ENCODE data around the gene PASK. TPM values are rescaled to one million over a fixed set of nuclear protein-coding genes. Genes with fewer than 3 reads are reported as not detected.

Gene PASK
- total and polyA plus RNA-seq, 9 of the 15 experiments (the other 6 are each of a cell fraction or from before 2014, with no cell fraction given), result 1.5 to 30.3 (median 9.9) TPM

GRCh38 chr2:241114836-241115235 is 34.4 kb downstream of the PASK start:
- intact Hi-C loops (cut with micrococcal nuclease) (no loop called here), in situ Hi-C loops (cut with MboI) (no loop called here)
- Histone ChIP-seq H3K79me2 (ENCODE audit: control insufficient read depth, insufficient read depth, low read length) (no peaks in the 10 kb centered on the region), H3K4me3 (no peak overlapping the region), H3K27me3 (ENCODE audit: control insufficient read depth in 2 of 2, insufficient read depth in 2 of 2, low read length in 2 of 2) (no peaks in the 10 kb centered on the region), H2AFZ (ENCODE audit: low read depth, low read length) (no peak overlapping the region), H3K9me3 (replicated peaks; ENCODE audit: control insufficient read depth, insufficient read depth, low read depth, low read length) (no peaks in the 10 kb centered on the region), H3K9ac (ENCODE audit: insufficient read depth in 1 of 2, low read depth in 2 of 2, low read length in 2 of 2) (no peak overlapping the region), H3K27ac (ENCODE audit: extremely low read depth, low read depth, low read length) (no peak overlapping the region), H3K36me3 (ENCODE audit: control insufficient read depth, insufficient read depth, low read length) (peaks cover 6% of the 10 kb centered on the region; the same call in 1 of the 3 replicates), H4K20me1 (replicated peaks; ENCODE audit: control insufficient read depth, insufficient read depth, low read length) (no peaks in the 10 kb centered on the region), H3K4me1 (replicated peaks in 1 of 2; ENCODE audit: control insufficient read depth in 2 of 2, insufficient read depth in 2 of 2, low read length in 2 of 2) (no peaks in the 10 kb centered on the region), H3K9me1 (ENCODE audit: control insufficient read depth, insufficient read depth, low read length) (no peaks in the 10 kb centered on the region), H3K4me2 (ENCODE audit: insufficient read depth, low read length) (no peak overlapping the region)
- CTCF ChIA-PET (ENCODE audit: low intra/inter-chr PET ratio), result no interaction called here
- ATAC-seq, result no peak
- FAIRE-seq, result no peak
- POLR2A ChIA-PET, result interaction anchor here (1.3 kb wide), 1 partner anchor 13 kb away, joined by 5 read pairs; the partner anchor contains the start of gene MTERF4
- WGBS (ENCODE audit: insufficient coverage, low coverage, missing lambda C conversion rate), result 95% methylated on average over 6 of the region's 11 CpGs
- TF ChIP-seq, protein P1, sequence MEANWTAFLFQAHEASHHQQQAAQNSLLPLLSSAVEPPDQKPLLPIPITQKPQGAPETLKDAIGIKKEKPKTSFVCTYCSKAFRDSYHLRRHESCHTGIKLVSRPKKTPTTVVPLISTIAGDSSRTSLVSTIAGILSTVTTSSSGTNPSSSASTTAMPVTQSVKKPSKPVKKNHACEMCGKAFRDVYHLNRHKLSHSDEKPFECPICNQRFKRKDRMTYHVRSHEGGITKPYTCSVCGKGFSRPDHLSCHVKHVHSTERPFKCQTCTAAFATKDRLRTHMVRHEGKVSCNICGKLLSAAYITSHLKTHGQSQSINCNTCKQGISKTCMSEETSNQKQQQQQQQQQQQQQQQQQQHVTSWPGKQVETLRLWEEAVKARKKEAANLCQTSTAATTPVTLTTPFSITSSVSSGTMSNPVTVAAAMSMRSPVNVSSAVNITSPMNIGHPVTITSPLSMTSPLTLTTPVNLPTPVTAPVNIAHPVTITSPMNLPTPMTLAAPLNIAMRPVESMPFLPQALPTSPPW (CRISPR knock-in tag; IDR thresholded peaks at IDR 0.05), result no peak
- TF ChIP-seq CHCHD3 (CRISPR knock-in tag; IDR thresholded peaks at IDR 0.05), result no peak
- TF ChIP-seq FOXA1 (IDR thresholded peaks at IDR 0.05; ENCODE audit: borderline replicate concordance), result no peak
- TF ChIP-seq ZNF830 (CRISPR knock-in tag; IDR thresholded peaks at IDR 0.05), result no peak
- TF ChIP-seq BMI1 (IDR thresholded peaks at IDR 0.05; ENCODE audit: low read length), result no peak
- TF ChIP-seq ZNF274 (IDR thresholded peaks at IDR 0.05; ENCODE audit: borderline replicate concordance, low read depth, low read length), result no peak
- no peak for TF ChIP-seq ZNF175 (CRISPR knock-in tag; IDR thresholded peaks at IDR 0.05; ENCODE audit: low read depth)
- TF ChIP-seq ZNF436 (CRISPR knock-in tag; IDR thresholded peaks at IDR 0.05), result no peak
- TF ChIP-seq ZZZ3 (IDR thresholded peaks at IDR 0.05), result no peak
- TF ChIP-seq ID3 (CRISPR knock-in tag; IDR thresholded peaks at IDR 0.05), result no peak
- no peak for TF ChIP-seq ID3 (tag; IDR thresholded peaks at IDR 0.05)
- no peak for TF ChIP-seq SFPQ (IDR thresholded peaks at IDR 0.05; ENCODE audit: low read depth, low read length)
- no peak for TF ChIP-seq PCBP2 (IDR thresholded peaks at IDR 0.05; ENCODE audit: low read depth, low read length, poor library complexity, severe bottlenecking)
- TF ChIP-seq, protein P2, sequence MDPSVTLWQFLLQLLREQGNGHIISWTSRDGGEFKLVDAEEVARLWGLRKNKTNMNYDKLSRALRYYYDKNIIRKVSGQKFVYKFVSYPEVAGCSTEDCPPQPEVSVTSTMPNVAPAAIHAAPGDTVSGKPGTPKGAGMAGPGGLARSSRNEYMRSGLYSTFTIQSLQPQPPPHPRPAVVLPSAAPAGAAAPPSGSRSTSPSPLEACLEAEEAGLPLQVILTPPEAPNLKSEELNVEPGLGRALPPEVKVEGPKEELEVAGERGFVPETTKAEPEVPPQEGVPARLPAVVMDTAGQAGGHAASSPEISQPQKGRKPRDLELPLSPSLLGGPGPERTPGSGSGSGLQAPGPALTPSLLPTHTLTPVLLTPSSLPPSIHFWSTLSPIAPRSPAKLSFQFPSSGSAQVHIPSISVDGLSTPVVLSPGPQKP (CRISPR knock-in tag; IDR thresholded peaks at IDR 0.05), result no peak
- TF ChIP-seq WHSC1 (IDR thresholded peaks at IDR 0.05; ENCODE audit: low read length), result no peak
- no peak for TF ChIP-seq ZNF174 (CRISPR knock-in tag; IDR thresholded peaks at IDR 0.05)
- no peak for TF ChIP-seq RHOXF2B (CRISPR knock-in tag; conservative IDR thresholded peaks at IDR 0.05)
- TF ChIP-seq ZNF764 (CRISPR knock-in tag; IDR thresholded peaks at IDR 0.05; ENCODE audit: low read depth), result no peak
- no peak for TF ChIP-seq SPI1 (IDR thresholded peaks at IDR 0.05; ENCODE audit: borderline replicate concordance, low read depth, low read length)
- DNase-seq (ENCODE audit: extremely low read depth in 1 of 4, low spot score in 3 of 4), result no peak
- BruUV-seq (replicated peaks), result no TSS peak
